Esophagus squamous epithelium (tissue), 5 donors: Measurements from ENCODE around the gene CECR2. TPM values are rescaled to one million over a fixed set of nuclear protein-coding genes. Genes with fewer than 3 reads are reported as not detected.

Experiments
- DNase-seq: peaks from one replicate; lab custom pipeline; 2025; lab: John Stamatoyannopoulos, UW
- H3K27ac ChIP-seq, 4 donors: fragments of 200-600 bp; sonication (generic); one replicate each; pipeline ENCODE4 v1.5.1; 2016 to 2019; ENCODE audit warnings: mild to moderate bottlenecking in 1 of 4
- H3K27me3 ChIP-seq, 4 donors: fragments of 200-600 bp; sonication (generic); 1 replicate in 3 of 4; 2 replicates in 1 of 4; pipeline versions ENCODE4 v1.5.1 to v1.6.0; 2017 to 2021; ENCODE audit warnings: antibody characterized with exemption in 1 of 4
- H3K36me3 ChIP-seq, 3 donors: fragments of 200-600 bp; sonication (generic); one replicate each; pipeline ENCODE4 v1.5.1; 2016 to 2019
- H3K4me1 ChIP-seq, 3 donors: fragments of 200-600 bp; sonication (generic); one replicate each; pipeline ENCODE4 v1.5.1; 2017 to 2019
- H3K4me3 ChIP-seq, 4 donors: fragments of 200-600 bp; sonication (generic); 1 replicate in 3 of 4; 2 replicates in 1 of 4; pipeline ENCODE4 v1.5.1; 2016 to 2019; ENCODE audit warnings: mild to moderate bottlenecking in 2 of 4, moderate library complexity in 1 of 4
- H3K9me3 ChIP-seq, 3 donors: fragments of 200-600 bp; sonication (generic); one replicate each; pipeline ENCODE4 v1.5.1; 2016 to 2019
- POLR2A ChIP-seq, 4 donors: fragments of 450-650 bp; IDR thresholded peaks; one replicate each; pipeline ENCODE4 v1.6.1; 2017; ENCODE audit warnings: antibody characterized with exemption in 4 of 4, mild to moderate bottlenecking in 4 of 4, moderate library complexity in 3 of 4
- WGBS, 2 donors: methylation state at CpG; one replicate each; pipeline ENCODE4 v1.1.5; 2018; 5-methylcytosine and 5-hydroxymethylcytosine counted together
- intact Hi-C: fragments of 100-400 bp; cut with DNase I; formaldehyde crosslinking; loops from one replicate; pipeline ENCODE4 v1.15.0; 2022
- total RNA-seq, 4 donors: library from RNA; depleted of rRNA; stranded (reverse); fragments of >200 nt; gene quantifications; one replicate each; pipeline ENCODE4 v1.1.0, GENCODE V29; 2016
- TF ChIP-seq, protein P1 (sequence below), 6 experiments: fragments of 450-650 bp in 4 of 6; fragments of 200-600 bp in 2 of 6; sonication (generic) in 2 of 6; IDR thresholded peaks; one replicate each; pipeline ENCODE4 v1.5.1; 2016 to 2019; ENCODE audit warnings: antibody characterized with exemption in 6 of 6, mild to moderate bottlenecking in 4 of 6, moderate library complexity in 4 of 6
- donor health status: DM: yes; HTN: yes; CAD: no.

Gene CECR2
- total RNA-seq, 4 donors from 2014 or later: 0.13 to 0.57 (median 0.26) TPM

DNA sequence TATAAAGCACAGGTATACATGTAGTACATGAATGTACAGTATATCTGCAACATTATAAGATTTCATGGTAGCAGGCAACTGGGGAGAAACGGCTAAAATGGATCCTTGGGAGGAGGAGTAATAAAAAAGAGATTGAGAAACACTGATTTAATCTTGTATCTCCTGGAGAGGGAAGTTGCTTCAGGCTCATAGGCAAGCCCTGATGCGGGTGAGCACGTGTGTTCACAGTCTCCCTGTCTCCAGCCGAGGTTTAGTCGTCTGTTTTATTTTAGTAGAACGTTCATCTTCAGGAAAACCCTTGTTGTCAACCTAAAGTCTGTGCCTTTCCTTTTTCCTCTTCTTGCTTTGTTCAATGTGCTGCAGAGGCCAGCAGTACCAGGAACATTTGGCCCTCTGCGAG, 172.2 kb downstream of the CECR2 start:
- H3K27ac ChIP-seq: no peak overlapping the region
- H3K9me3 ChIP-seq: no peaks in the 10 kb centered on the region
- H3K4me1 ChIP-seq: no peaks in the 10 kb centered on the region
- H3K27me3 ChIP-seq: no peaks in the 10 kb centered on the region
- 72 to 77% methylated on average over 7 of the region's 7 CpGs for WGBS, 2 donors
- no peak for DNase-seq
- H3K36me3 ChIP-seq: no peaks in the 10 kb centered on the region
- intact Hi-C loops: no loop called here
- H3K4me3 ChIP-seq: no peak overlapping the region
- TF ChIP-seq, protein P1, sequence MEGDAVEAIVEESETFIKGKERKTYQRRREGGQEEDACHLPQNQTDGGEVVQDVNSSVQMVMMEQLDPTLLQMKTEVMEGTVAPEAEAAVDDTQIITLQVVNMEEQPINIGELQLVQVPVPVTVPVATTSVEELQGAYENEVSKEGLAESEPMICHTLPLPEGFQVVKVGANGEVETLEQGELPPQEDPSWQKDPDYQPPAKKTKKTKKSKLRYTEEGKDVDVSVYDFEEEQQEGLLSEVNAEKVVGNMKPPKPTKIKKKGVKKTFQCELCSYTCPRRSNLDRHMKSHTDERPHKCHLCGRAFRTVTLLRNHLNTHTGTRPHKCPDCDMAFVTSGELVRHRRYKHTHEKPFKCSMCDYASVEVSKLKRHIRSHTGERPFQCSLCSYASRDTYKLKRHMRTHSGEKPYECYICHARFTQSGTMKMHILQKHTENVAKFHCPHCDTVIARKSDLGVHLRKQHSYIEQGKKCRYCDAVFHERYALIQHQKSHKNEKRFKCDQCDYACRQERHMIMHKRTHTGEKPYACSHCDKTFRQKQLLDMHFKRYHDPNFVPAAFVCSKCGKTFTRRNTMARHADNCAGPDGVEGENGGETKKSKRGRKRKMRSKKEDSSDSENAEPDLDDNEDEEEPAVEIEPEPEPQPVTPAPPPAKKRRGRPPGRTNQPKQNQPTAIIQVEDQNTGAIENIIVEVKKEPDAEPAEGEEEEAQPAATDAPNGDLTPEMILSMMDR (IDR thresholded peaks at IDR 0.05): no peak
- TF ChIP-seq POLR2A (IDR thresholded peaks at IDR 0.05): no peak

DNA sequence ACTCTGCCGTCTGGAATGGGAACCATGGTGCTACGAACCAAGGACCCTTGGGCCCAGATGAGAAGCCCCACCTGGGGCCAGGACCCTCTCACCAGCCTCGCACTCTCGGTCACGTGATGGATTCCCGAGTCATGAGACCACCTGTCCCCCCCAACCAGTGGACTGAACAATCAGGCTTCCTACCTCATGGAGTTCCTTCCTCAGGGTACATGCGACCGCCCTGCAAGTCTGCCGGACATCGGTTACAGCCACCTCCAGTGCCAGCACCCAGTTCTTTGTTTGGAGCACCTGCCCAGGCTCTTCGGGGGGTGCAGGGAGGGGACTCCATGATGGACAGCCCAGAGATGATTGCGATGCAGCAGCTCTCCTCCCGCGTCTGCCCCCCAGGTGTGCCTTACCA, 173.2 kb downstream of the CECR2 start:
- H3K36me3 ChIP-seq: no peaks in the 10 kb centered on the region
- 91 to 95% methylated on average over 4 to 12 of the region's 14 CpGs for WGBS, 2 donors
- H3K4me3 ChIP-seq: no peak overlapping the region
- H3K27me3 ChIP-seq: no peaks in the 10 kb centered on the region
- no peaks in the 10 kb centered on the region for H3K9me3 ChIP-seq
- no peaks in the 10 kb centered on the region for H3K4me1 ChIP-seq
- no peak overlapping the region for H3K27ac ChIP-seq
- intact Hi-C loops: no loop called here
- no peak for DNase-seq
- TF ChIP-seq, protein P1 (IDR thresholded peaks at IDR 0.05): no peak
- no peak for TF ChIP-seq POLR2A (IDR thresholded peaks at IDR 0.05)

DNA sequence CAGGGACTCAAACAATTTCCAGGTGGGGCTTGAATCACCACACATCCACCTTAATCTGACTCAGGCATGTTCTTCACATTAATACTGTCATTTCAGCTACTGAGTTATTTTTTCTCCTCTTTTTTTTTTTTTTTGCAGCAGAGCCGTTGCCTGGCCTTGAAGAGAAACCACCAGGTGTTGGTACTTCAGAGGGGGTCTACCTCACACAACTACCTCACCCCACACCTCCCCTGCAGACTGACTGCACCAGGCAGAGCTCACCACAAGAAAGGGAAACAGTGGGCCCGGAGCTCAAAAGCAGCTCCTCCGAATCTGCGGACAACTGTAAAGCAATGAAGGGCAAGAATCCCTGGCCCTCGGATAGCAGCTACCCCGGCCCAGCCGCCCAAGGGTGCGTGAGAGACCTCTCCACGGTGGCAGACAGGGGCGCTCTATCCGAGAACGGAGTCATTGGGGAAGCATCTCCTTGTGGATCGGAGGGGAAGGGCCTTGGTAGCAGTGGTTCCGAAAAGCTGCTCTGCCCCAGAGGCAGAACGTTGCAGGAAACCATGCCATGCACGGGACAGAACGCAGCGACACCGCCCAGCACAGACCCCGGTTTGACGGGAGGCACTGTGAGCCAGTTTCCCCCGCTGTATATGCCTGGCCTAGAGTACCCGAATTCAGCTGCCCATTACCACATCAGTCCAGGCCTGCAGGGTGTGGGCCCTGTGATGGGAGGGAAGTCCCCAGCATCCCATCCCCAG, 178.9 kb downstream of the CECR2 start:
- Histone ChIP-seq H3K27me3 (no peaks in the 10 kb centered on the region), H3K27ac (no peak overlapping the region), H3K9me3 (no peaks in the 10 kb centered on the region), H3K4me3 (no peak overlapping the region), H3K4me1 (no peaks in the 10 kb centered on the region), H3K36me3 (no peaks in the 10 kb centered on the region)
- 67 to 90% methylated on average over 1 to 12 of the region's 23 CpGs for WGBS, 2 donors
- TF ChIP-seq POLR2A (IDR thresholded peaks at IDR 0.05): no peak
- TF ChIP-seq, protein P1 (IDR thresholded peaks at IDR 0.05): no peak
- intact Hi-C loops: no loop called here
- DNase-seq: no peak

DNA sequence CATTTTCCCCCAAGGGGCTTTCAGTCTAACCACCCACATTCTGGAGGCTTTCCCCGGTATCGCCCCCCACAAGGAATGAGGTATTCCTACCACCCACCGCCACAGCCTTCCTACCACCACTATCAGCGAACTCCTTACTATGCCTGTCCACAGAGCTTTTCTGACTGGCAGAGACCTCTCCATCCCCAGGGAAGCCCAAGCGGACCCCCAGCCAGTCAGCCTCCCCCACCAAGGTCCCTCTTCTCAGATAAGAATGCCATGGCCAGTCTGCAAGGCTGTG, 179.4 kb downstream of the CECR2 start:
- H3K9me3 ChIP-seq: no peaks in the 10 kb centered on the region

DNA sequence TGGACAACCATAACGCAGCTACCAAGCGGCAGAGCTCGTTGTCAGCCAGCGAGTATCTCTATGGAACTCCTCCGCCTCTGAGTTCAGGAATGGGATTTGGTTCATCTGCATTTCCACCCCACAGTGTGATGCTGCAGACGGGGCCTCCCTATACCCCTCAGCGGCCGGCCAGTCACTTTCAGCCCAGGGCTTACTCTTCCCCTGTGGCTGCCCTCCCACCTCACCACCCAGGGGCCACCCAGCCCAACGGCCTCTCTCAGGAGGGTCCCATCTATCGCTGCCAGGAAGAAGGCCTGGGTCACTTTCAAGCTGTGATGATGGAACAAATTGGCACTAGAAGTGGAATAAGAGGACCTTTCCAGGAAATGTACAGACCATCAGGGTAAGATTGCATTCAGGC, 179.9 kb downstream of the CECR2 start:
- no peak overlapping the region for H3K27ac ChIP-seq
- 82 to 88% methylated on average over 5 to 9 of the region's 10 CpGs for WGBS, 2 donors
- no peaks in the 10 kb centered on the region for H3K4me1 ChIP-seq
- intact Hi-C loops: no loop called here
- DNase-seq: no peak
- H3K36me3 ChIP-seq: no peaks in the 10 kb centered on the region
- no peak overlapping the region for H3K4me3 ChIP-seq
- no peaks in the 10 kb centered on the region for H3K27me3 ChIP-seq
- TF ChIP-seq, protein P1 (IDR thresholded peaks at IDR 0.05): no peak
- no peak for TF ChIP-seq POLR2A (IDR thresholded peaks at IDR 0.05)
- H3K9me3 ChIP-seq: no peaks in the 10 kb centered on the region

More for the DNA sequence above, 179.4 kb downstream of the CECR2 start:
- 81 to 83% methylated on average over 5 of the region's 5 CpGs for WGBS, 2 donors
- no peaks in the 10 kb centered on the region for H3K4me1 ChIP-seq
- H3K27ac ChIP-seq: no peak overlapping the region
- intact Hi-C loops: no loop called here
- H3K27me3 ChIP-seq: no peaks in the 10 kb centered on the region
- no peaks in the 10 kb centered on the region for H3K36me3 ChIP-seq
- H3K4me3 ChIP-seq: no peak overlapping the region
- DNase-seq: no peak
- TF ChIP-seq, protein P1 (IDR thresholded peaks at IDR 0.05): no peak
- TF ChIP-seq POLR2A (IDR thresholded peaks at IDR 0.05): no peak
